Astrocyte (in vitro differentiated cells and primary cell): ENCODE results near the gene TMEM184C.

Experiments used
- CTCF ChIP-seq: IDR thresholded peaks from 2 replicates; pipeline ENCODE4 v1.5.1; 2011; ENCODE audit warnings: low read depth, mild to moderate bottlenecking, inconsistent platforms, low read length, moderate library complexity; ENCODE audit not compliant: insufficient read depth
- EZH2 ChIP-seq: IDR thresholded peaks from 2 replicates; pipeline ENCODE4 v1.6.1; 2012; ENCODE audit warnings: mild to moderate bottlenecking, low read length, inconsistent platforms; ENCODE audit not compliant: insufficient read depth

DNA sequence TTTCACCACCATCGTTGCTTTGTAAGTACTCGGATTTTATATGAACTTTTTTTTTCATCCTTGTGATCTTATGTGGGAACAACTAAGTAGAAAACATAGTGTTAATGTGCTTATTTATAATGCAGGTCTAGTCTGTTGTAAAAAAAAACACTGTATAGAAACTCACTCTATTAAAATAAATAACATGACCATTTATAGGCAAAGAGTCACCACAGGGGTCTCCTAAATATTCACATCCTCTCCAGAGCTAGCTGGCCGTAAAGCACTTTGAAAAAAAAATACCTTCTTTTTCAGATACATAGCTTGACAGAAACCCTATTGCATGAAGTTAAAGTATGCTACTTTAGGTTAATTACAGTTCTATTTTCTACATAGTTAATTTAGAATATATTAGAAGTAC, 11.2 kb downstream of the TMEM184C start:
- TF ChIP-seq CTCF (no peak), EZH2 (no peak)
